ENCODE data around the gene ROR2. TPM values are rescaled to one million over a fixed set of nuclear protein-coding genes. Genes with fewer than 3 reads are reported as not detected.

The ROR2 gene
- total RNA-seq, 1 experiment from 2014 or later, result 2.7 TPM

DNA sequence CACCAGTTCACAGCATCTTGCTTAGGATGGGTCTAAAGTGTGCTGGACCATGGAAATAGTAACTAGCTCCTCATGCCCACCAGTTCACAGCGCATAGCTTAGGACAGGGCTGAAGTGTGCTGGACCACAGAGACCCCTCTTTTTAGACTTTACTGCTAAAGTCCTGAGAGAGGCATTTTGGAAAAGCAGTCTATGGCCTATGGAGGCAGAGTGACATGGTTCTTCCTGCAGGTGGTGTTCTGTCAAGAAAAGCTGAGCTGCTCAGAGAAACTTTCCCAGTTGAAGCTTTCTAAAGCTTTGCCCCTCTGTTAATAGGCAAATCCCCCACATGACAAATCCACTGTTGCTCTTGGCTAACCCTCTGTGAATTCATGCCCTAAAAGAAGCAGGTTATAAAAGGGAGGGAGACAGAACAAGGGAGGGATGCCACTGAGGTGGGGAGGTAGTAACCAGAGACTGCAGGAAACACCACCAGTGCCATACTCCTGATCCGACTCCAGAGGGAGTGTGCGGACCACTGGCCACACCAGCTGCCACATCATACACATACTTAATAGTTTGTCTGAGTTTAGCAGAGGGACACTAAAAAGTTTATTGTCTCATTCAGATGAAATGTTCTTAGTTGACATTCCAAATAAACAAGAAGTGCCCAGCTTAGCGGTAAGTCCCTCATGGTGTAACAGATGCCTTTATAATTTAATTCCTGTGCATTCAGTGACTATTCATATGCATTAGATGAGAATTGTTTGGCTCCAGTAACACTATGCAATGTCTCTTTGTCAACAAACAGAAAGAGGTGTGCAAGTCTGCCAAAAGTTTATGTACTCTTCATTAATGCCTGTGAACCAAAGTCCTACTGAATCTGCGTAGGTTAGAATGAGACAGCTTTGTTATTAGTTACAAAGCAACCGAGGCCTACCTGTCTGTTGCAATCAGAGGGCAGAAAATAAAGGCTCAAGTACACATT lies 290.2 kb downstream of the ROR2 start:
- TF ChIP-seq, protein P1, sequence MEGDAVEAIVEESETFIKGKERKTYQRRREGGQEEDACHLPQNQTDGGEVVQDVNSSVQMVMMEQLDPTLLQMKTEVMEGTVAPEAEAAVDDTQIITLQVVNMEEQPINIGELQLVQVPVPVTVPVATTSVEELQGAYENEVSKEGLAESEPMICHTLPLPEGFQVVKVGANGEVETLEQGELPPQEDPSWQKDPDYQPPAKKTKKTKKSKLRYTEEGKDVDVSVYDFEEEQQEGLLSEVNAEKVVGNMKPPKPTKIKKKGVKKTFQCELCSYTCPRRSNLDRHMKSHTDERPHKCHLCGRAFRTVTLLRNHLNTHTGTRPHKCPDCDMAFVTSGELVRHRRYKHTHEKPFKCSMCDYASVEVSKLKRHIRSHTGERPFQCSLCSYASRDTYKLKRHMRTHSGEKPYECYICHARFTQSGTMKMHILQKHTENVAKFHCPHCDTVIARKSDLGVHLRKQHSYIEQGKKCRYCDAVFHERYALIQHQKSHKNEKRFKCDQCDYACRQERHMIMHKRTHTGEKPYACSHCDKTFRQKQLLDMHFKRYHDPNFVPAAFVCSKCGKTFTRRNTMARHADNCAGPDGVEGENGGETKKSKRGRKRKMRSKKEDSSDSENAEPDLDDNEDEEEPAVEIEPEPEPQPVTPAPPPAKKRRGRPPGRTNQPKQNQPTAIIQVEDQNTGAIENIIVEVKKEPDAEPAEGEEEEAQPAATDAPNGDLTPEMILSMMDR (conservative IDR thresholded peaks at IDR 0.05), result peak; percentile 75
- Mint-ChIP-seq H3K27ac (no peak overlapping the region), H3K9me3 (no peaks in the 10 kb centered on the region), H3K4me3 (no peak overlapping the region), H3K27me3 (ENCODE audit: low read depth) (peaks cover 8% of the 10 kb centered on the region), H3K36me3 (ENCODE audit: insufficient read depth in 1 of 3, low read depth in 3 of 3) (no peaks in the 10 kb centered on the region; a peak in 1 of 7 replicates), H3K4me1 (peaks cover 11 to 12% of the 10 kb centered on the region in 2 experiments)
- no peaks in the 10 kb centered on the region for H4K20me1 ChIP-seq (ENCODE audit: control insufficient read depth, insufficient read depth, insufficient read length)
- no CpG with 5 or more reads among the region's 6 CpGs for WGBS (ENCODE audit: extremely low coverage, insufficient read length, low lambda C conversion rate)
- H3K14ac ChIP-seq (ENCODE audit: insufficient read depth, low read length), result no peak overlapping the region
- H3K9ac ChIP-seq (ENCODE audit: extremely low read depth, insufficient read length, low read length), result no peak overlapping the region
- H3K4me1 ChIP-seq (ENCODE audit: insufficient read depth, low read length), result no peaks in the 10 kb centered on the region
- no peaks in the 10 kb centered on the region for H3K79me1 ChIP-seq (ENCODE audit: insufficient read depth, low read depth, low read length, poor library complexity, severe bottlenecking)
- peak overlapping the region; percentile 72 for H2AFZ ChIP-seq (ENCODE audit: low read length)
- H3K27me3 ChIP-seq (ENCODE audit: insufficient read depth, low read length), result no peaks in the 10 kb centered on the region
- H3K23me2 ChIP-seq (ENCODE audit: insufficient read length, low read depth, low read length, poor library complexity, severe bottlenecking), result no peaks in the 10 kb centered on the region
- H4K91ac ChIP-seq (ENCODE audit: insufficient read length, low read depth, low read length), result no peak overlapping the region
- H3K27ac ChIP-seq (ENCODE audit: insufficient read length, low read depth, low read length), result no peak overlapping the region
- H2BK12ac ChIP-seq (ENCODE audit: insufficient read length, low read depth, low read length), result no peak overlapping the region
- no peak overlapping the region for H3K56ac ChIP-seq (ENCODE audit: insufficient read length, low read depth, low read length)
- H3K4me2 ChIP-seq (ENCODE audit: insufficient read depth, insufficient read length, low read length), result no peak overlapping the region
- H3K9me3 ChIP-seq (ENCODE audit: control insufficient read depth, low read depth, low read length), result no peaks in the 10 kb centered on the region
- H4K8ac ChIP-seq (replicated peaks; ENCODE audit: insufficient read length, low read depth, low read length), result no peak overlapping the region
- no peak overlapping the region for H4K5ac ChIP-seq (ENCODE audit: insufficient read length, low read depth, low read length)
- no peak overlapping the region for H2BK20ac ChIP-seq (ENCODE audit: low read depth, low read length, poor library complexity, severe bottlenecking)
- peak; percentile 61 for DNase-seq
- no peak overlapping the region for H3K4ac ChIP-seq (ENCODE audit: low read depth, low read length)
- H3K79me2 ChIP-seq (ENCODE audit: insufficient read depth, low read length), result no peaks in the 10 kb centered on the region
- H3K23ac ChIP-seq (ENCODE audit: insufficient read length, low read depth, low read length), result no peak overlapping the region
- no peak overlapping the region for H3K18ac ChIP-seq (ENCODE audit: insufficient read length, low read depth, low read length)
- H2BK5ac ChIP-seq (ENCODE audit: insufficient read length, low read length), result no peak overlapping the region
- H2BK120ac ChIP-seq (ENCODE audit: low read depth, low read length, poor library complexity, severe bottlenecking), result no peak overlapping the region
- H3T11ph ChIP-seq (ENCODE audit: low read length), result no peak overlapping the region
- no peak overlapping the region for H2BK15ac ChIP-seq (ENCODE audit: low read depth, low read length)
- H2AK5ac ChIP-seq (ENCODE audit: insufficient read length, low read length), result no peak overlapping the region
